ENCODE results near the gene RBBP5. TPM values are rescaled to one million over a fixed set of nuclear protein-coding genes. Genes with fewer than 3 reads are reported as not detected.

Gene RBBP5
- total and polyA plus RNA-seq, 2 donors (not counting 1 experiment from before 2014, with no cell fraction given), result 6.8 to 18.5 TPM

GRCh38 chr1:205072881-205073280 lies 48.9 kb downstream of the RBBP5 start:
- H3K36me3 ChIP-seq (replicated peaks in 1 of 2; ENCODE audit: control extremely low read depth in 1 of 2, control insufficient read depth in 1 of 2, extremely low read depth in 1 of 2, insufficient read depth in 2 of 2, low read length in 1 of 2), result no peaks in the 10 kb centered on the region
- H4K20me1 ChIP-seq (ENCODE audit: control insufficient read depth, insufficient read depth, low read length, poor library complexity, severe bottlenecking), result no peaks in the 10 kb centered on the region
- ATAC-seq (ENCODE audit: low read depth), result no peak
- TF ChIP-seq EZH2 (IDR thresholded peaks at IDR 0.05; ENCODE audit: borderline replicate concordance, insufficient read depth, low read depth, low read length, poor library complexity, severe bottlenecking) (no peak), CTCF (IDR thresholded peaks at IDR 0.05) (no peak)
- no peak overlapping the region for H3K9ac ChIP-seq (ENCODE audit: low read length)
- no peak overlapping the region for H3K4me2 ChIP-seq (replicated peaks; ENCODE audit: low read depth, low read length, poor library complexity, severe bottlenecking)
- H3K27ac ChIP-seq (ENCODE audit: low read length in 2 of 2), result no peak overlapping the region
- H3K4me1 ChIP-seq (ENCODE audit: control insufficient read depth in 2 of 2, insufficient read depth in 2 of 2, low read length in 2 of 2), result no peaks in the 10 kb centered on the region
- H3K4me1 Mint-ChIP-seq, result no peaks in the 10 kb centered on the region
- DNase-seq, result no peak
- POLR2A ChIA-PET, result no interaction called here
- no peak overlapping the region for H3K27ac Mint-ChIP-seq
- CTCF ChIA-PET, result interaction anchor here (2.6 kb wide), 1 partner anchor 11 kb away, joined by 12 read pairs; no protein-coding TSS in a partner anchor
- H3K27me3 Mint-ChIP-seq, result no peaks in the 10 kb centered on the region
- H3K4me3 Mint-ChIP-seq, result no peak overlapping the region
- 90% methylated on average over 8 of the region's 8 CpGs for WGBS (ENCODE audit: insufficient coverage)
- intact Hi-C loops (cut with micrococcal nuclease), result no loop called here
- H3K9me3 Mint-ChIP-seq (ENCODE audit: insufficient read depth), result no peaks in the 10 kb centered on the region
- no peaks in the 10 kb centered on the region for H3K27me3 ChIP-seq (replicated peaks in 1 of 4; ENCODE audit: control extremely low read depth in 1 of 4, control insufficient read depth in 3 of 4, insufficient read depth in 4 of 4, low read length in 3 of 4)
- H3K79me2 ChIP-seq (ENCODE audit: control insufficient read depth, insufficient read depth, low read length), result no peaks in the 10 kb centered on the region
- H3K9me3 ChIP-seq (ENCODE audit: control extremely low read depth in 1 of 3, control insufficient read depth in 2 of 3, insufficient read depth in 1 of 3, low read length in 2 of 3), result no peaks in the 10 kb centered on the region
- no peak overlapping the region for H3K4me3 ChIP-seq (ENCODE audit: control extremely low read depth in 1 of 5, extremely low read depth in 1 of 5, insufficient read depth in 1 of 5, low read depth in 2 of 5, low read length in 4 of 5)
- no peak overlapping the region for H2AFZ ChIP-seq (ENCODE audit: insufficient read depth, low read depth, low read length, poor library complexity, severe bottlenecking)

DNA sequence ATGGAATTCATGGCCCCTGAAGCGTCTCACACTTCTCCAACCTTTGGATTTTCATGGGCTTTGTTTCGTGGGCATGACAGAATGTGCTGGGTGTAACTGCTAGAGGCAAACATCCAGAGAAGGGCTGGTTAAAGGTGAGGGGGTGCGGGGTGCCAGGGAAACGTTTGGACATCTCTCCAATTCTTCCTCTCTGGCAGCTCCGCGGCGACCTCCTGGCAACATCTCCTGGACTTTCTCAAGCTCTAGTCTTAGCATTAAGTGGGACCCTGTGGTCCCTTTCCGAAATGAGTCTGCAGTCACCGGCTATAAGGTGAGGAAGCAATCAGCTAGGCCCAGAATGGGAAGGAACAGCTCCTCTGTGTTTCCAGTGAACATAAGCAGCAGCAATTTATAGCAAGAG lies 49.5 kb downstream of the RBBP5 start:
- WGBS (ENCODE audit: insufficient coverage), result 90% methylated on average over 8 of the region's 9 CpGs
- CTCF ChIA-PET, result interaction anchor here (2.6 kb wide), 1 partner anchor 10 kb away, joined by 12 read pairs; no protein-coding TSS in a partner anchor

More for the DNA sequence above, 49.5 kb downstream of the RBBP5 start:
- Mint-ChIP-seq H3K9me3 (ENCODE audit: insufficient read depth) (no peaks in the 10 kb centered on the region), H3K4me1 (no peaks in the 10 kb centered on the region), H3K27ac (no peak overlapping the region), H3K27me3 (no peaks in the 10 kb centered on the region), H3K4me3 (no peak overlapping the region)
- no peak overlapping the region for H3K27ac ChIP-seq (ENCODE audit: low read length in 2 of 2)
- H3K4me3 ChIP-seq (ENCODE audit: control extremely low read depth in 1 of 5, extremely low read depth in 1 of 5, insufficient read depth in 1 of 5, low read depth in 2 of 5, low read length in 4 of 5), result no peak overlapping the region
- H3K9ac ChIP-seq (ENCODE audit: low read length), result no peak overlapping the region
- ATAC-seq (ENCODE audit: low read depth) (no peak), DNase-seq (no peak)
- H3K9me3 ChIP-seq (ENCODE audit: control extremely low read depth in 1 of 3, control insufficient read depth in 2 of 3, insufficient read depth in 1 of 3, low read length in 2 of 3), result no peaks in the 10 kb centered on the region
- no peaks in the 10 kb centered on the region for H3K4me1 ChIP-seq (ENCODE audit: control insufficient read depth in 2 of 2, insufficient read depth in 2 of 2, low read length in 2 of 2)
- H3K36me3 ChIP-seq (replicated peaks in 1 of 2; ENCODE audit: control extremely low read depth in 1 of 2, control insufficient read depth in 1 of 2, extremely low read depth in 1 of 2, insufficient read depth in 2 of 2, low read length in 1 of 2), result no peaks in the 10 kb centered on the region
- H4K20me1 ChIP-seq (ENCODE audit: control insufficient read depth, insufficient read depth, low read length, poor library complexity, severe bottlenecking), result no peaks in the 10 kb centered on the region
- TF ChIP-seq CTCF (IDR thresholded peaks at IDR 0.05) (no peak), EZH2 (IDR thresholded peaks at IDR 0.05; ENCODE audit: borderline replicate concordance, insufficient read depth, low read depth, low read length, poor library complexity, severe bottlenecking) (no peak)
- H3K79me2 ChIP-seq (ENCODE audit: control insufficient read depth, insufficient read depth, low read length), result no peaks in the 10 kb centered on the region
- no peak overlapping the region for H3K4me2 ChIP-seq (replicated peaks; ENCODE audit: low read depth, low read length, poor library complexity, severe bottlenecking)
- intact Hi-C loops (cut with micrococcal nuclease), result no loop called here
- POLR2A ChIA-PET, result no interaction called here
- no peak overlapping the region for H2AFZ ChIP-seq (ENCODE audit: insufficient read depth, low read depth, low read length, poor library complexity, severe bottlenecking)
- H3K27me3 ChIP-seq (replicated peaks in 1 of 4; ENCODE audit: control extremely low read depth in 1 of 4, control insufficient read depth in 3 of 4, insufficient read depth in 4 of 4, low read length in 3 of 4), result no peaks in the 10 kb centered on the region

Measured in B cell (primary cell).